Astrocyte (in vitro differentiated cells and primary cell): ENCODE measurements around the gene PPP1R36. TPM values are rescaled to one million over a fixed set of nuclear protein-coding genes. Genes with fewer than 3 reads are reported as not detected.

ENCODE experiments used
- DNase-seq: peaks from one replicate; pipeline ENCODE4 v3.0.0-alpha.2; 2010; ENCODE audit warnings: low read depth
- FAIRE-seq: peaks from 2 replicates; lab custom pipeline; 2011; peaks lifted over from hg19 to GRCh38; lab: Jason Lieb, UNC
- H2AFZ ChIP-seq: 2 replicates; pipeline ENCODE4 v1.6.0; 2012; ENCODE audit warnings: low read depth, low read length, inconsistent platforms
- H3K27ac ChIP-seq: 2 replicates; pipeline ENCODE4 v1.5.1; 2011; ENCODE audit warnings: low read depth, low read length, inconsistent platforms
- H3K27me3 ChIP-seq: 2 replicates; pipeline ENCODE4 v1.6.0; 2011; ENCODE audit warnings: low read length, inconsistent platforms; ENCODE audit not compliant: insufficient read depth
- H3K36me3 ChIP-seq: 2 replicates; pipeline ENCODE4 v1.5.1; 2011; ENCODE audit warnings: low read length, inconsistent platforms; ENCODE audit not compliant: insufficient read depth
- H3K4me1 ChIP-seq: 2 replicates; pipeline ENCODE4 v1.5.1; 2011; ENCODE audit warnings: low read length, inconsistent platforms; ENCODE audit not compliant: insufficient read depth
- H3K4me2 ChIP-seq: 2 replicates; pipeline ENCODE4 v1.6.0; 2012; ENCODE audit warnings: low read length, inconsistent platforms
- H3K4me3 ChIP-seq: 2 replicates; pipeline ENCODE4 v1.5.1; 2011; ENCODE audit warnings: low read depth, mild to moderate bottlenecking, low read length, inconsistent platforms; ENCODE audit not compliant: insufficient read depth
- H3K79me2 ChIP-seq: 2 replicates; pipeline ENCODE4 v1.6.0; 2012; ENCODE audit warnings: mild to moderate bottlenecking, low read length, inconsistent platforms; ENCODE audit not compliant: insufficient read depth
- H3K9ac ChIP-seq: 2 replicates; pipeline ENCODE4 v1.6.0; 2012; ENCODE audit warnings: mild to moderate bottlenecking, low read length, inconsistent platforms
- H3K9me3 ChIP-seq: 2 replicates; pipeline ENCODE4 v1.5.1; 2012; ENCODE audit warnings: low read depth, mild to moderate bottlenecking, low read length, inconsistent platforms; ENCODE audit not compliant: insufficient read depth
- H4K20me1 ChIP-seq: 2 replicates; pipeline ENCODE4 v1.6.0; 2012; ENCODE audit warnings: low read length, inconsistent platforms; ENCODE audit not compliant: insufficient read depth
- H3K27ac Mint-ChIP-seq: one replicate; pipeline ENCODE4 v1.8.0; 2021; ENCODE audit warnings: mild to moderate bottlenecking, mixed read lengths; ENCODE audit not compliant: unreplicated experiment
- H3K27me3 Mint-ChIP-seq: one replicate; pipeline ENCODE4 v1.8.0; 2021; ENCODE audit warnings: low read depth, mixed read lengths; ENCODE audit not compliant: unreplicated experiment
- H3K36me3 Mint-ChIP-seq: one replicate; pipeline ENCODE4 v1.8.0; 2021; ENCODE audit warnings: low read depth, mixed read lengths; ENCODE audit not compliant: unreplicated experiment
- H3K4me1 Mint-ChIP-seq: one replicate; pipeline ENCODE4 v1.8.0; 2021; ENCODE audit warnings: low read depth, mixed read lengths; ENCODE audit not compliant: unreplicated experiment
- H3K4me3 Mint-ChIP-seq: one replicate; pipeline ENCODE4 v1.8.0; 2021; ENCODE audit warnings: mild to moderate bottlenecking, moderate library complexity, mixed read lengths; ENCODE audit not compliant: unreplicated experiment
- H3K9me3 Mint-ChIP-seq: one replicate; pipeline ENCODE4 v1.8.0; 2021; ENCODE audit warnings: mild to moderate bottlenecking, mixed read lengths; ENCODE audit not compliant: unreplicated experiment
- EZH2 ChIP-seq: IDR thresholded peaks from 2 replicates; pipeline ENCODE4 v1.6.1; 2012; ENCODE audit warnings: mild to moderate bottlenecking, low read length, inconsistent platforms; ENCODE audit not compliant: insufficient read depth
- total RNA-seq: library from RNA; stranded (reverse); gene quantifications from 2 replicates; pipeline ENCODE4 v1.2.1, GENCODE V29; 2021
- TF ChIP-seq, protein P1 (sequence below): IDR thresholded peaks from 2 replicates; pipeline ENCODE4 v1.5.1; 2011; ENCODE audit warnings: low read depth, mild to moderate bottlenecking, inconsistent platforms, low read length, moderate library complexity; ENCODE audit not compliant: insufficient read depth

The PPP1R36 gene
- total RNA-seq, 1 donor from 2014 or later, result 0.91 TPM

DNA sequence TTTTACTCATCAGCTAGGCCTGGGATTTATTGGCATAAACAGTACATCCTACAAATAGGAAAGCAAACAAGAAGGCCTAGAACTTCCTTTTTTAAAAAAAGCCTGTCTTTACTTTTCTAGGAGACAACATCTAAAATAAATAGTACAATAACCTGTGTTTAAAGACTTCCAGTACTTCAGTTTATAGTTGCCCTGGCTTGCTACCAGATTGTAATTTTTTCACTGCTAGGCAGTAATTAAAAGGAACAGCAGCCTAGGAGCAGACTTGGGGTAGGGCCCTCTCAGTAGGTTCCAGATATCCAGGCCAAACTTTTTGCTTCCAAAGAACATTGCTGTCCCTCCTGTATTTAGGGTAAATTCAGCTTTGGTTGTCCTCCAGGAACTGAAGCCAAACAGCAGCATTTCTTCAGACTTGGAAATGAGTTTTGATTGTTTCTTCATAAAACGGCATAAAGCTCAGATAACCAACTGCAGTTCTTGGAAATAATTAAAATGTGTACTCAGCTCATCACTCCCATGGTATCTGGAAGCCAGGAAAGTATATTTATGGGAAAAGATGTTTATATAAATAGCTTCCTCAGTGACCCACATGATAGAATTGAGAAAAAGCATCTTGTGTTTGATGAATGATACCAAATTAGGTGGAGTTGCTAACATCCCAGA lies 61.7 kb downstream of the PPP1R36 start:
- Histone ChIP-seq H3K9me3 (no peaks in the 10 kb centered on the region), H3K27ac (peak overlapping the region; percentile 48), H3K4me2 (peak overlapping the region; percentile 43), H4K20me1 (no peaks in the 10 kb centered on the region), H3K36me3 (no peaks in the 10 kb centered on the region), H3K27me3 (no peaks in the 10 kb centered on the region), H3K79me2 (no peaks in the 10 kb centered on the region), H2AFZ (peak overlapping the region; percentile 7), H3K9ac (no peak overlapping the region), H3K4me3 (no peak overlapping the region), H3K4me1 (peaks cover 15% of the 10 kb centered on the region)
- Mint-ChIP-seq H3K27me3 (peaks cover under 1% of the 10 kb centered on the region), H3K27ac (peak overlapping the region; percentile 31), H3K4me1 (peaks cover 25% of the 10 kb centered on the region), H3K4me3 (no peak overlapping the region), H3K36me3 (no peaks in the 10 kb centered on the region), H3K9me3 (no peaks in the 10 kb centered on the region)
- DNase-seq, result no peak
- FAIRE-seq, result no peak
- no peak for TF ChIP-seq EZH2
- TF ChIP-seq, protein P1, sequence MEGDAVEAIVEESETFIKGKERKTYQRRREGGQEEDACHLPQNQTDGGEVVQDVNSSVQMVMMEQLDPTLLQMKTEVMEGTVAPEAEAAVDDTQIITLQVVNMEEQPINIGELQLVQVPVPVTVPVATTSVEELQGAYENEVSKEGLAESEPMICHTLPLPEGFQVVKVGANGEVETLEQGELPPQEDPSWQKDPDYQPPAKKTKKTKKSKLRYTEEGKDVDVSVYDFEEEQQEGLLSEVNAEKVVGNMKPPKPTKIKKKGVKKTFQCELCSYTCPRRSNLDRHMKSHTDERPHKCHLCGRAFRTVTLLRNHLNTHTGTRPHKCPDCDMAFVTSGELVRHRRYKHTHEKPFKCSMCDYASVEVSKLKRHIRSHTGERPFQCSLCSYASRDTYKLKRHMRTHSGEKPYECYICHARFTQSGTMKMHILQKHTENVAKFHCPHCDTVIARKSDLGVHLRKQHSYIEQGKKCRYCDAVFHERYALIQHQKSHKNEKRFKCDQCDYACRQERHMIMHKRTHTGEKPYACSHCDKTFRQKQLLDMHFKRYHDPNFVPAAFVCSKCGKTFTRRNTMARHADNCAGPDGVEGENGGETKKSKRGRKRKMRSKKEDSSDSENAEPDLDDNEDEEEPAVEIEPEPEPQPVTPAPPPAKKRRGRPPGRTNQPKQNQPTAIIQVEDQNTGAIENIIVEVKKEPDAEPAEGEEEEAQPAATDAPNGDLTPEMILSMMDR, result no peak

DNA sequence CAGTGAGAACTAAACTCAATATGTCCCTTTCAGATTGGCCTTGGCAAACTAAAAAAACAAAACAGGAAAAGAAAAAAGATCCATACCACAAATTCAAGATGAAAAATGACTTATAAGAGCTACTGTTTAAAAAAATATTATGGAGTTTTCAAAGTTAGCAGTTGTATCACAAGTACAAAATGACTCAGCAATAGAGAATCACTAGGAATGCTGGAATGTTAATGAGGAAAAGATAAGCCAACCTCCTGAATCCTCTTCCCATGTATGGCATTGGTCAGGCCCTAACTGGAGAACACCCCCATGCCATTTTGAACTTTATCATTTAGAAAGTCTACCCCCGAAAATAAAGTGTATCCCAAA lies 62.2 kb downstream of the PPP1R36 start:
- DNase-seq (peak; percentile 91), FAIRE-seq (peak; percentile 37)
- Mint-ChIP-seq H3K27me3 (no peaks in the 10 kb centered on the region), H3K4me1 (peaks cover 25% of the 10 kb centered on the region), H3K36me3 (no peaks in the 10 kb centered on the region), H3K27ac (peak overlapping the region; percentile 31), H3K9me3 (no peaks in the 10 kb centered on the region), H3K4me3 (no peak overlapping the region)
- Histone ChIP-seq H3K36me3 (no peaks in the 10 kb centered on the region), H3K27me3 (no peaks in the 10 kb centered on the region), H3K9ac (no peak overlapping the region), H3K4me2 (peak overlapping the region; percentile 43), H3K27ac (peak overlapping the region; percentile 48), H3K9me3 (no peaks in the 10 kb centered on the region), H3K4me1 (peaks cover 15% of the 10 kb centered on the region), H3K4me3 (no peak overlapping the region), H4K20me1 (no peaks in the 10 kb centered on the region), H3K79me2 (no peaks in the 10 kb centered on the region), H2AFZ (no peak overlapping the region)
- TF ChIP-seq, protein P1, result no peak
- TF ChIP-seq EZH2, result no peak

DNA sequence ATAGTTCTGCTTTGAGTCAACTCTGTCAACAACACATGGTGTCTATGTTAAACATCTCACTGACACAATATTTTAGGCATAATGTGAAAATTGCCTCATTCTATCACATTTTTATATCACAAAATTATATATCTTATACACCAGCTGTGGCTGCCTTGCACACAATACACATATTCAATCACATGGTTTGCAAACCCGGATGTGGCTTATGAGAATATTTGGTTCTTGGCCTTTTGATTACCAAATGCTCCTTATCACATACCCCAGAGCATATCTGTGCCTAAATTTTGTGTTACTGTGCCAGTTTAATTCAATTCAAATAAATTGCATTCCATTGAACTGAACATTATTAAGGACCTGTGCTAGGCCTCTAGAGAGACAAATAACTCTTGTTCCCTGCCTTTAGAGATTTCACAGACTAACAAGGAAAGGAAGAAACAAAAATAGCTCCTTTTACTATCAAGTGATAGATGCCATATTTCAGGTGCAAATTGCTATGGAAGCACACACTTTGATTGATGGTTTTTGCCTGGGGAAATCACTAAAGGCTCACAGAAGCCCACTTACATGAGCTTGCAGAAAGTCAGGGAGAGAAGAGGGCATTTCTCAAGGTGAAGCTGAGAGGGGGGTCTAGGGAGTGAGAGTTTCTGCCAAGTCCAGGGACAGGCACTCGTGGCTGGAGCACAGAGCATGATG lies 63.4 kb downstream of the PPP1R36 start:
- no peaks in the 10 kb centered on the region for H3K27me3 Mint-ChIP-seq
- Histone ChIP-seq H3K4me1 (peaks cover 15% of the 10 kb centered on the region), H3K79me2 (no peaks in the 10 kb centered on the region), H4K20me1 (no peaks in the 10 kb centered on the region), H3K4me2 (no peak overlapping the region), H3K27me3 (no peaks in the 10 kb centered on the region), H2AFZ (no peak overlapping the region), H3K9ac (no peak overlapping the region), H3K4me3 (no peak overlapping the region), H3K27ac (peak overlapping the region; percentile 48), H3K9me3 (no peaks in the 10 kb centered on the region), H3K36me3 (no peaks in the 10 kb centered on the region)
- H3K27ac Mint-ChIP-seq, result no peak overlapping the region
- DNase-seq, result no peak
- H3K4me3 Mint-ChIP-seq, result no peak overlapping the region
- no peak for FAIRE-seq
- no peak for TF ChIP-seq EZH2
- TF ChIP-seq, protein P1, result no peak
- H3K9me3 Mint-ChIP-seq, result no peaks in the 10 kb centered on the region
- H3K36me3 Mint-ChIP-seq, result no peaks in the 10 kb centered on the region
- peaks cover 25% of the 10 kb centered on the region for H3K4me1 Mint-ChIP-seq
